Measurements from ENCODE around the gene C11orf71. TPM values are rescaled to one million over a fixed set of nuclear protein-coding genes. Genes with fewer than 3 reads are reported as not detected.
A peak's percentile ranks its signal among the peaks of the same experiment; 100 is the strongest.

Gene C11orf71
- total RNA-seq, 1 experiment from 2014 or later: 3.7 TPM

DNA sequence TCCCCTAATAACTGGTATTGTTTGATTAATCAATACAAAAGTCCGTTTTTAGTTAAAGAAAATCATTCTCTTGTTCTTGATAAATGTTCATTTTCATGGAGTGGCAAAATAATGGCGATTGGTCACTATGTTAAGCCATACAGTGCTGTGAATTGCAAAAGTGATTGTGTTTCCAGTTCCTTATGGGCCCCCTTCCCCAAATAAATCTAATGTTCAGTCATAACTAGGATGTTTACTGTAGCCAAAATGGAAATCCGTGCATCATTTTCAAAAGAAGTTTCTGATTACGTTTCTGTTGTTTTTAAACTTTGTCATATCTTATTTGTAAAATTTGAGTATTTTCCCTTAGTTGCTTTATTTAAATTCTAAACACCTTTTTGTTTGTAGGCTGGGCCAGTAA lies 1.0 kb upstream of the C11orf71 start:
- no TSS peak for BruUV-seq (replicated peaks)
- peaks cover 3% of the 10 kb centered on the region; the same call in 1 of the 2 replicates for H4K20me1 ChIP-seq (ENCODE audit: insufficient read depth)
- intact Hi-C loops (cut with micrococcal nuclease; ENCODE audit: unreplicated experiment): loop anchor here (2.0 kb wide), 2 partner anchors 15 to 53 kb away; no protein-coding TSS in a partner anchor
- peak overlapping the region; percentile 89 for H3K4me3 ChIP-seq
- POLR2A ChIA-PET (ENCODE audit: unreplicated experiment): no interaction called here
- no peaks in the 10 kb centered on the region for H3K9me2 ChIP-seq (ENCODE audit: insufficient read depth)
- DNase-seq: no peak
- H3K9me3 ChIP-seq (ENCODE audit: insufficient read depth, low read depth): peaks cover 3% of the 10 kb centered on the region; the same call in 1 of the 2 replicates
- TF ChIP-seq, protein P1, sequence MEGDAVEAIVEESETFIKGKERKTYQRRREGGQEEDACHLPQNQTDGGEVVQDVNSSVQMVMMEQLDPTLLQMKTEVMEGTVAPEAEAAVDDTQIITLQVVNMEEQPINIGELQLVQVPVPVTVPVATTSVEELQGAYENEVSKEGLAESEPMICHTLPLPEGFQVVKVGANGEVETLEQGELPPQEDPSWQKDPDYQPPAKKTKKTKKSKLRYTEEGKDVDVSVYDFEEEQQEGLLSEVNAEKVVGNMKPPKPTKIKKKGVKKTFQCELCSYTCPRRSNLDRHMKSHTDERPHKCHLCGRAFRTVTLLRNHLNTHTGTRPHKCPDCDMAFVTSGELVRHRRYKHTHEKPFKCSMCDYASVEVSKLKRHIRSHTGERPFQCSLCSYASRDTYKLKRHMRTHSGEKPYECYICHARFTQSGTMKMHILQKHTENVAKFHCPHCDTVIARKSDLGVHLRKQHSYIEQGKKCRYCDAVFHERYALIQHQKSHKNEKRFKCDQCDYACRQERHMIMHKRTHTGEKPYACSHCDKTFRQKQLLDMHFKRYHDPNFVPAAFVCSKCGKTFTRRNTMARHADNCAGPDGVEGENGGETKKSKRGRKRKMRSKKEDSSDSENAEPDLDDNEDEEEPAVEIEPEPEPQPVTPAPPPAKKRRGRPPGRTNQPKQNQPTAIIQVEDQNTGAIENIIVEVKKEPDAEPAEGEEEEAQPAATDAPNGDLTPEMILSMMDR (conservative IDR thresholded peaks at IDR 0.05): no peak
- TF ChIP-seq EZH2 (IDR thresholded peaks at IDR 0.05; ENCODE audit: low read depth): no peak
- H3K36me3 ChIP-seq (ENCODE audit: low read depth): peaks cover 42% of the 10 kb centered on the region
- H3F3A ChIP-seq (ENCODE audit: insufficient read depth, low read depth): peaks cover 16% of the 10 kb centered on the region
- H3K79me2 ChIP-seq (ENCODE audit: low read depth): peaks cover 75% of the 10 kb centered on the region
- CTCF ChIA-PET: no interaction called here
- no peak overlapping the region for H2AFZ ChIP-seq
- H3K4me2 ChIP-seq: peak overlapping the region; percentile 91
- H3K27me3 ChIP-seq (ENCODE audit: insufficient read depth, low read depth): no peaks in the 10 kb centered on the region
- peaks cover 43% of the 10 kb centered on the region for H3K4me1 ChIP-seq (replicated peaks; ENCODE audit: insufficient read depth)
- H3K27ac ChIP-seq: peak overlapping the region; percentile 97

DNA sequence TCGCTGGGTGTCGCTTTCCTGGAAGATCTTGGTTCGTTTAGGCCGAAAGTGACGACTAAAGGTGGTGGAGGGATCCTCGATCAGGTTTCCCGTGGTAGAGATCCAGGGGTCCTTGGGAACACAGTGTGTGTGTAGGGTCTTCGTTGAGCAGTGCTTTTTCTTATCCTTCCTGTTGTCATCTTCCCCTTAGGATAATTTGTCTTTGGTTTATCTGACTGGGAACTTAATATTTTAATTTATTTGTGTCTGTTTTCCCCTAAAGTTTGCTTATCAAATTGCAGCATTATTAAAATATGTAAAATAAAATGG lies 558 bp upstream of the C11orf71 start:
- TSS peak; percentile 66 for BruUV-seq (replicated peaks)
- TF ChIP-seq EZH2 (IDR thresholded peaks at IDR 0.05; ENCODE audit: low read depth): no peak
- TF ChIP-seq, protein P1 (conservative IDR thresholded peaks at IDR 0.05): 0 out of 2 replicates have a peak, but pooled peaks have one; percentile 19
- intact Hi-C loops (cut with micrococcal nuclease; ENCODE audit: unreplicated experiment): loop anchor here (1.0 to 2.0 kb wide), 3 partner anchors 16 to 52 kb away; partner anchors contain the start of gene REXO2
- H3K4me1 ChIP-seq (replicated peaks; ENCODE audit: insufficient read depth): peaks cover 43% of the 10 kb centered on the region
- H2AFZ ChIP-seq: peak overlapping the region; percentile 91
- ChIA-PET POLR2A (ENCODE audit: unreplicated experiment) (interaction anchor here (0.7 kb wide), 1 partner anchor 16 kb away, joined by 4 read pairs; no protein-coding TSS in a partner anchor), CTCF (no interaction called here)
- peaks cover 72% of the 10 kb centered on the region for H3K79me2 ChIP-seq (ENCODE audit: low read depth)
- peak overlapping the region; percentile 97 for H3K27ac ChIP-seq
- no peaks in the 10 kb centered on the region for H3K27me3 ChIP-seq (ENCODE audit: insufficient read depth, low read depth)
- H3F3A ChIP-seq (ENCODE audit: insufficient read depth, low read depth): peaks cover 16% of the 10 kb centered on the region
- peak overlapping the region; percentile 89 for H3K4me3 ChIP-seq
- H4K20me1 ChIP-seq (ENCODE audit: insufficient read depth): no peaks in the 10 kb centered on the region; the same call in 1 of the 2 replicates
- no peaks in the 10 kb centered on the region for H3K9me2 ChIP-seq (ENCODE audit: insufficient read depth)
- H3K4me2 ChIP-seq: peak overlapping the region; percentile 91
- H3K36me3 ChIP-seq (ENCODE audit: low read depth): peaks cover 37% of the 10 kb centered on the region
- peaks cover 3% of the 10 kb centered on the region; the same call in 1 of the 2 replicates for H3K9me3 ChIP-seq (ENCODE audit: insufficient read depth, low read depth)
- no peak for DNase-seq

GRCh38 chr11:114399490-114400215 lies 658 bp downstream of the C11orf71 start:
- H3K36me3 ChIP-seq (ENCODE audit: low read depth): peaks cover 25% of the 10 kb centered on the region
- H3K27ac ChIP-seq: peak overlapping the region; percentile 97
- no peaks in the 10 kb centered on the region; the same call in 1 of the 2 replicates for H4K20me1 ChIP-seq (ENCODE audit: insufficient read depth)
- peaks cover 60% of the 10 kb centered on the region for H3K79me2 ChIP-seq (ENCODE audit: low read depth)
- DNase-seq: peak in 1 of 2 experiments; percentile 82
- H3K4me3 ChIP-seq: peak overlapping the region; percentile 89
- H3K4me1 ChIP-seq (replicated peaks; ENCODE audit: insufficient read depth): peaks cover 43% of the 10 kb centered on the region
- intact Hi-C loops (cut with micrococcal nuclease; ENCODE audit: unreplicated experiment): loop anchor here (1.0 to 2.0 kb wide), 3 partner anchors 17 to 51 kb away; partner anchors contain the start of gene REXO2
- no peaks in the 10 kb centered on the region for H3K27me3 ChIP-seq (ENCODE audit: insufficient read depth, low read depth)
- peak overlapping the region; percentile 91 for H2AFZ ChIP-seq
- no peak for TF ChIP-seq EZH2 (IDR thresholded peaks at IDR 0.05; ENCODE audit: low read depth)
- TF ChIP-seq, protein P1 (conservative IDR thresholded peaks at IDR 0.05): 0 out of 2 replicates have a peak, but pooled peaks have one; percentile 6
- H3F3A ChIP-seq (ENCODE audit: insufficient read depth, low read depth): peaks cover 16% of the 10 kb centered on the region
- peak overlapping the region; percentile 91 for H3K4me2 ChIP-seq
- H3K9me3 ChIP-seq (ENCODE audit: insufficient read depth, low read depth): peaks cover 3% of the 10 kb centered on the region; the same call in 1 of the 2 replicates
- H3K9me2 ChIP-seq (ENCODE audit: insufficient read depth): no peaks in the 10 kb centered on the region; the same call in 1 of the 2 replicates
- BruUV-seq (replicated peaks): TSS peak; percentile 83
- ChIA-PET POLR2A (ENCODE audit: unreplicated experiment) (interaction anchor here (0.5 kb wide), 1 partner anchor 310 kb away, joined by 3 read pairs; no protein-coding TSS in a partner anchor), CTCF (no interaction called here)
